ENCODE measurements around the gene MYO5B.

DNA sequence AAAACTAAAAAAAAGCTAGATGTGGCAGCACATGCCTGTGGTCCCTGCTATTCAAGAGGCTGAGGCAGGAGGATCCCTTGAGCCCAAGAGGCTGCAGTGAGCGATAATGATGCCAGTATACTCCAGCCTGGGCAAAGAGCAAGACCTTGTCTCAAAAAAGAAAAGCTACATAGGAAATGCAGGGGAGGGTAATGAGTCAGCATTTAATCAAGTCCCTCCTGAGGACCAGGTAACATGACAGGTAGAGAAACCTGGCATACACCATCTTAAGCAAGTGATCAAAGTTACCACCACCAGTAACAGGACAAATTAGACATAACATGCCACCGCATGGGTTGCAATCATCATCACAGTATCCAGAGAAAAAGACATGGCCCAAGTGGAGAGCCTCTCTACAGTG lies 25.8 kb downstream of the MYO5B start:
- TF ChIP-seq POLR2AphosphoS2 (conservative IDR thresholded peaks at IDR 0.05; ENCODE audit: low read length), result no peak
- no peak for TF ChIP-seq POLR2A (IDR thresholded peaks at IDR 0.05; ENCODE audit: low read length)
- TF ChIP-seq, protein P1, sequence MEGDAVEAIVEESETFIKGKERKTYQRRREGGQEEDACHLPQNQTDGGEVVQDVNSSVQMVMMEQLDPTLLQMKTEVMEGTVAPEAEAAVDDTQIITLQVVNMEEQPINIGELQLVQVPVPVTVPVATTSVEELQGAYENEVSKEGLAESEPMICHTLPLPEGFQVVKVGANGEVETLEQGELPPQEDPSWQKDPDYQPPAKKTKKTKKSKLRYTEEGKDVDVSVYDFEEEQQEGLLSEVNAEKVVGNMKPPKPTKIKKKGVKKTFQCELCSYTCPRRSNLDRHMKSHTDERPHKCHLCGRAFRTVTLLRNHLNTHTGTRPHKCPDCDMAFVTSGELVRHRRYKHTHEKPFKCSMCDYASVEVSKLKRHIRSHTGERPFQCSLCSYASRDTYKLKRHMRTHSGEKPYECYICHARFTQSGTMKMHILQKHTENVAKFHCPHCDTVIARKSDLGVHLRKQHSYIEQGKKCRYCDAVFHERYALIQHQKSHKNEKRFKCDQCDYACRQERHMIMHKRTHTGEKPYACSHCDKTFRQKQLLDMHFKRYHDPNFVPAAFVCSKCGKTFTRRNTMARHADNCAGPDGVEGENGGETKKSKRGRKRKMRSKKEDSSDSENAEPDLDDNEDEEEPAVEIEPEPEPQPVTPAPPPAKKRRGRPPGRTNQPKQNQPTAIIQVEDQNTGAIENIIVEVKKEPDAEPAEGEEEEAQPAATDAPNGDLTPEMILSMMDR (IDR thresholded peaks at IDR 0.05), result no peak
- TF ChIP-seq MYC (IDR thresholded peaks at IDR 0.05; ENCODE audit: borderline replicate concordance, low read length), result no peak
- no peak for TF ChIP-seq CHD2 (IDR thresholded peaks at IDR 0.05; ENCODE audit: low read length, partially characterized antibody)
- TF ChIP-seq, protein P2, sequence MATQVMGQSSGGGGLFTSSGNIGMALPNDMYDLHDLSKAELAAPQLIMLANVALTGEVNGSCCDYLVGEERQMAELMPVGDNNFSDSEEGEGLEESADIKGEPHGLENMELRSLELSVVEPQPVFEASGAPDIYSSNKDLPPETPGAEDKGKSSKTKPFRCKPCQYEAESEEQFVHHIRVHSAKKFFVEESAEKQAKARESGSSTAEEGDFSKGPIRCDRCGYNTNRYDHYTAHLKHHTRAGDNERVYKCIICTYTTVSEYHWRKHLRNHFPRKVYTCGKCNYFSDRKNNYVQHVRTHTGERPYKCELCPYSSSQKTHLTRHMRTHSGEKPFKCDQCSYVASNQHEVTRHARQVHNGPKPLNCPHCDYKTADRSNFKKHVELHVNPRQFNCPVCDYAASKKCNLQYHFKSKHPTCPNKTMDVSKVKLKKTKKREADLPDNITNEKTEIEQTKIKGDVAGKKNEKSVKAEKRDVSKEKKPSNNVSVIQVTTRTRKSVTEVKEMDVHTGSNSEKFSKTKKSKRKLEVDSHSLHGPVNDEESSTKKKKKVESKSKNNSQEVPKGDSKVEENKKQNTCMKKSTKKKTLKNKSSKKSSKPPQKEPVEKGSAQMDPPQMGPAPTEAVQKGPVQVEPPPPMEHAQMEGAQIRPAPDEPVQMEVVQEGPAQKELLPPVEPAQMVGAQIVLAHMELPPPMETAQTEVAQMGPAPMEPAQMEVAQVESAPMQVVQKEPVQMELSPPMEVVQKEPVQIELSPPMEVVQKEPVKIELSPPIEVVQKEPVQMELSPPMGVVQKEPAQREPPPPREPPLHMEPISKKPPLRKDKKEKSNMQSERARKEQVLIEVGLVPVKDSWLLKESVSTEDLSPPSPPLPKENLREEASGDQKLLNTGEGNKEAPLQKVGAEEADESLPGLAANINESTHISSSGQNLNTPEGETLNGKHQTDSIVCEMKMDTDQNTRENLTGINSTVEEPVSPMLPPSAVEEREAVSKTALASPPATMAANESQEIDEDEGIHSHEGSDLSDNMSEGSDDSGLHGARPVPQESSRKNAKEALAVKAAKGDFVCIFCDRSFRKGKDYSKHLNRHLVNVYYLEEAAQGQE (IDR thresholded peaks at IDR 0.05), result no peak
- no peak for TF ChIP-seq RAD21 (conservative IDR thresholded peaks at IDR 0.05 in 1 of 2, IDR thresholded peaks at IDR 0.05 in 1 of 2)
- TF ChIP-seq EP300 (IDR thresholded peaks at IDR 0.05), result no peak
- TF ChIP-seq, protein P3, sequence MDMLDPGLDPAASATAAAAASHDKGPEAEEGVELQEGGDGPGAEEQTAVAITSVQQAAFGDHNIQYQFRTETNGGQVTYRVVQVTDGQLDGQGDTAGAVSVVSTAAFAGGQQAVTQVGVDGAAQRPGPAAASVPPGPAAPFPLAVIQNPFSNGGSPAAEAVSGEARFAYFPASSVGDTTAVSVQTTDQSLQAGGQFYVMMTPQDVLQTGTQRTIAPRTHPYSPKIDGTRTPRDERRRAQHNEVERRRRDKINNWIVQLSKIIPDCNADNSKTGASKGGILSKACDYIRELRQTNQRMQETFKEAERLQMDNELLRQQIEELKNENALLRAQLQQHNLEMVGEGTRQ (IDR thresholded peaks at IDR 0.05), result no peak
- TF ChIP-seq JUNB (IDR thresholded peaks at IDR 0.05), result no peak

Measured in A549 (cell line).